HL-60 (cell line): ENCODE measurements around the gene DLX2.

Experiments used
- DNase-seq, 2 experiments: peaks; one replicate each; pipeline ENCODE4 v3.0.0-alpha.2; 2010 to 2020; ENCODE audit warnings: low read depth in 1 of 2, low spot score in 1 of 2
- H3K27ac ChIP-seq: fragments of 250-450 bp; sonication (Bioruptor Pico); replicated peaks from 2 replicates; pipeline ENCODE4 v1.5.1; 2020; ENCODE audit warnings: mild to moderate bottlenecking, moderate library complexity
- H3K27me3 ChIP-seq: fragments of 250-450 bp; sonication (Bioruptor Pico); 2 replicates; pipeline ENCODE4 v1.5.1; 2021; ENCODE audit warnings: mild to moderate bottlenecking, moderate library complexity; ENCODE audit not compliant: insufficient read depth, poor library complexity, severe bottlenecking
- H3K4me3 ChIP-seq: replicated peaks from 2 replicates; pipeline ENCODE4 v1.5.1; 2011; ENCODE audit warnings: mild to moderate bottlenecking, control low read depth, low read length; ENCODE audit not compliant: insufficient read depth
- GABPA ChIP-seq: IDR thresholded peaks from 2 replicates; pipeline ENCODE4 v1.6.1; 2012; ENCODE audit warnings: low read depth
- POLR2AphosphoS5 ChIP-seq: IDR thresholded peaks from 2 replicates; pipeline ENCODE4 v1.6.1; 2012; ENCODE audit warnings: low read depth
- REST ChIP-seq: IDR thresholded peaks from 2 replicates; pipeline ENCODE4 v1.6.1; 2012; ENCODE audit warnings: low read depth; ENCODE audit not compliant: insufficient replicate concordance
- SPI1 ChIP-seq: IDR thresholded peaks from 2 replicates; pipeline ENCODE4 v1.6.1; 2012; ENCODE audit warnings: low read depth, mild to moderate bottlenecking, borderline replicate concordance
- TF ChIP-seq, protein P1 (sequence below): IDR thresholded peaks from one replicate; pipeline ENCODE4 v1.5.1; 2011; ENCODE audit warnings: low read length, control low read depth, inconsistent platforms; ENCODE audit not compliant: insufficient read depth

The DLX2 gene

DNA sequence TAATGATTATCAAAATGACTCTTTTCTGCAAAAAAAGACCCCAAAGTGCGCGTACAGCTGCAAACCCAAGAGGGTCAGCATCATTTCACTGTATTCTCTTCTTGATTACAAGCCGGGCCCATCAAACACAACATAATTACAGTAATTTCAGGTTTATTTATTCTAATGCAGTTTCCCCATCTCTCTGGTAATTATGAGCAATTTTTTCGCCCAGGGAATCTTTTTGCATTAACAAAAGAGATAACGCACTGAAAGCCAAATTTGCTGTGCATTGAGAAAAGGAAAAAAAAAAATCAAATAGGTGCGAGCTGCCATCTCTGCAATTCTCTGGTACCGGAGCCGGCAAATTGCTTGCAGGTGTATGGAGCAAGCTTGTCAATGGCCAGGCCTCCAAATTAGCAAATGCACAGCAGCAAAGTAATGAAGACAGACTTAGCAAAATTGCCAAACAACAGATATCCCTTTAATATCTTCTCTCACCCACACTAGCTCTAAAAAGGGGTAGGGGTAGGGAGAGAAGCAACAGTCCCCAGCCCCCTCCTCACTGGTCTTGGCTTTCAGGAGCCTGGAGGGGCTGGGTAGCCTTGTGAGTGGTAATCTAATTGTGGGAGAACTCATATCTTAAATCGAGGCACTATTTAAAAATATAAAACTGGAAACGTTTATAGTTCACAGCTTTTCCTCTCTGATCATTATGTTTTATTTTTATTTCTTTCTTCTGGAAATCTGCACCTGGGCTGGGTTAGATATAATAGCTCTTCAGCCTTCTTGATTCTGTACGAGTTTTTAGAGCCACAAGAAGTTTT, 10.7 kb downstream of the DLX2 start:
- Histone ChIP-seq H3K4me3 (no peak overlapping the region), H3K27me3 (peaks cover 86% of the 10 kb centered on the region), H3K27ac (no peak overlapping the region)
- DNase-seq: no peak
- TF ChIP-seq GABPA (no peak), SPI1 (no peak), REST (no peak), POLR2AphosphoS5 (no peak)
- TF ChIP-seq, protein P1, sequence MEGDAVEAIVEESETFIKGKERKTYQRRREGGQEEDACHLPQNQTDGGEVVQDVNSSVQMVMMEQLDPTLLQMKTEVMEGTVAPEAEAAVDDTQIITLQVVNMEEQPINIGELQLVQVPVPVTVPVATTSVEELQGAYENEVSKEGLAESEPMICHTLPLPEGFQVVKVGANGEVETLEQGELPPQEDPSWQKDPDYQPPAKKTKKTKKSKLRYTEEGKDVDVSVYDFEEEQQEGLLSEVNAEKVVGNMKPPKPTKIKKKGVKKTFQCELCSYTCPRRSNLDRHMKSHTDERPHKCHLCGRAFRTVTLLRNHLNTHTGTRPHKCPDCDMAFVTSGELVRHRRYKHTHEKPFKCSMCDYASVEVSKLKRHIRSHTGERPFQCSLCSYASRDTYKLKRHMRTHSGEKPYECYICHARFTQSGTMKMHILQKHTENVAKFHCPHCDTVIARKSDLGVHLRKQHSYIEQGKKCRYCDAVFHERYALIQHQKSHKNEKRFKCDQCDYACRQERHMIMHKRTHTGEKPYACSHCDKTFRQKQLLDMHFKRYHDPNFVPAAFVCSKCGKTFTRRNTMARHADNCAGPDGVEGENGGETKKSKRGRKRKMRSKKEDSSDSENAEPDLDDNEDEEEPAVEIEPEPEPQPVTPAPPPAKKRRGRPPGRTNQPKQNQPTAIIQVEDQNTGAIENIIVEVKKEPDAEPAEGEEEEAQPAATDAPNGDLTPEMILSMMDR: no peak

DNA sequence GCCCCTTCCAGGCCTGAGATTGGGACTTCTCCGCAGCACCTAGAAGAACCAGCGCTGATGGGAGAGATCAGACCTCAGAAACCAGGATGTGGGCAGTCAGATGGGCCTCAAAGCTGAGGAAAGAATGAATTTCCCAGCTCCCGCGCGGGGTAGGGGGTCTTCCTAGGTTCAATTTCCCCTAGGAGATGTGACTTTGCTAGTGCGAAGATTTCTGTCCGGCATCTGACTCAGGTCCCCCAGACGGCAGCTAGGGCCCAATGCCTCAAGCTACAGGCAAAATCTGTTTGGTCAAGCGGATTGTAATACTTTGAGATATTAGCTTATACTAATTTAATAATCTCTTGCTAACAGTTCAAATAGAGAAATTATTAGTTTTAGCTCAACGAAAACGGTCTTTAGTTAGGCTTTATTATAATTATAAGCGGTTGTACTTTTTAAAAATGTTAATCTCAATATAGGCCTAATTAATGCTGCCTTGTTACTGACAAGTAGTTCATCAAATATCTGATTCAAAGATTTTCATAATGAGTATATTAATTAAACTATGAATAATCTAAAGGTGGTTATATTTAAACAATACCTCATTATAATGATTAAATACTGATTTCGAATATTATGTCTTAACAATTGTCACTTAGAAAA, 11.6 kb downstream of the DLX2 start:
- Histone ChIP-seq H3K27ac (no peak overlapping the region), H3K27me3 (peaks cover 85% of the 10 kb centered on the region), H3K4me3 (no peak overlapping the region)
- DNase-seq: no peak
- TF ChIP-seq POLR2AphosphoS5 (no peak), GABPA (no peak)
- TF ChIP-seq, protein P1: no peak

DNA sequence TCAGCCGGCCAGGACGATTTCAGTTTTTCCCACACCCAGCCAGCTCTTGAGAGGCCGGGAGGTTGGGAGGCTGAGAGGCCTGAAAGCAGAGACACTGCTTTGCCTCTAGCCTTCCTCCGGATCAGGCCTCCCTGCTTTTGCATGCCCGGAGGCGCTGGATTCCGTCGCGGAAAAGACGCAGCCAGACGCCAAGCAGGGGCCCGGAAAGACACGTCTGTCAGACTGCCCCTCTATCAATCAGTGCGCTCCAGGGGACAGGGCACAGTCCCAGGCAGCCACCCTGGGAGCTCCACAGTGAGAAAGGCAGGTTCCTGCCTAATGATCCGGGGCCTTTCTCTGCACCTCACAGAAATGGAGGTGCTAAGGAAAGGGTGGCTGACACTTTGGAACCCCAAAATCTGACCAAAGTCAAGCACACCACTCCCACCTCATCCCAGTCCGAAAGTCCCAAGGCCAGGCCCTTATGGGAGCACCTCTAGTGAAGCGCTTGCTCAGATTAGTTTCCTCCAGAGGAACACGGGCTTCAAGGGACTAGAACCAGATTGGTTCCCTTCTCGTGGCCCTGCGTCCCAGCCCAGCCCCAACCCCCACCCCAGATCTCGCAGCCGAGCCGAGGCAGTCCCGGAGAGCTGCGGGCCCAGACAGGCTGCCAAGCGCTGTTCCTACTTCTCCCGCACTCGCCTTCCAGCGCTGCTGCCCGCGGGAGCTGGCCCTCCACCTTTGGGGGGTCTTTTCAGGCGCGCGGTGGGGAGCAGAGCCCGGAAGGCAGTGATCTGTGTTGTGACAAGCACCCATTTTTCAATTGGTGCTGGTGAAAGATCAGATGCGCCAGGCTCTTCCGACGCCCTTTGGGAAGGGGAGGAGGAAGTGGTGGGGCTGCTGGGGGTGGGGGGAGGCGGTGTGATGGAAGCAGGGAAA, 12.4 kb downstream of the DLX2 start:
- no peak overlapping the region for H3K27ac ChIP-seq
- no peak for DNase-seq
- TF ChIP-seq SPI1 (no peak), GABPA (no peak), REST (no peak), POLR2AphosphoS5 (no peak)
- TF ChIP-seq, protein P1: no peak
- no peak overlapping the region for H3K4me3 ChIP-seq
- H3K27me3 ChIP-seq: peaks cover 83% of the 10 kb centered on the region
